GM12878 (cell line): Measurements from ENCODE around the gene KLHDC8A.

Experiments used
- CBFB ChIP-seq: IDR thresholded peaks from 2 replicates; pipeline ENCODE4 v1.6.1; 2016; ENCODE audit warnings: antibody characterized with exemption, low read depth
- CTCF ChIP-seq, 3 experiments: IDR thresholded peaks in 2 of 3; conservative IDR thresholded peaks in 1 of 3; 2 replicates each; pipeline ENCODE4 v1.5.1; 2011; ENCODE audit warnings: low read depth in 3 of 3, low read length in 3 of 3, mild to moderate bottlenecking in 3 of 3, control low read depth in 2 of 3, moderate library complexity in 2 of 3, inconsistent platforms in 1 of 3, mixed read lengths in 1 of 3; ENCODE audit not compliant: control insufficient read depth in 2 of 3, insufficient read depth in 1 of 3; ENCODE audit errors: extremely low read depth in 1 of 3
- MAX ChIP-seq: IDR thresholded peaks from 2 replicates; pipeline ENCODE4 v1.6.1; 2012; ENCODE audit warnings: low read depth, low read length, improper control_type of control experiment
- RUNX3 ChIP-seq: IDR thresholded peaks from 2 replicates; pipeline ENCODE4 v1.6.1; 2012; ENCODE audit warnings: low read length, inconsistent platforms
- ZBED1 ChIP-seq: IDR thresholded peaks from 2 replicates; pipeline ENCODE4 v1.6.1; 2016; ENCODE audit warnings: borderline replicate concordance
- TF ChIP-seq, protein P1 (sequence below): fragments of 450-650 bp; formaldehyde crosslinking; IDR thresholded peaks from 2 replicates; pipeline ENCODE4 v1.4.0; 2020; ENCODE audit warnings: mild to moderate bottlenecking, moderate library complexity
- TF ChIP-seq, protein P2 (sequence below): IDR thresholded peaks from 2 replicates; pipeline ENCODE4 v1.6.1; 2012; ENCODE audit warnings: low read length, inconsistent platforms

GRCh38 chr1:205360891-205361290, 4.2 kb upstream of the KLHDC8A start:
- TF ChIP-seq, protein P1, sequence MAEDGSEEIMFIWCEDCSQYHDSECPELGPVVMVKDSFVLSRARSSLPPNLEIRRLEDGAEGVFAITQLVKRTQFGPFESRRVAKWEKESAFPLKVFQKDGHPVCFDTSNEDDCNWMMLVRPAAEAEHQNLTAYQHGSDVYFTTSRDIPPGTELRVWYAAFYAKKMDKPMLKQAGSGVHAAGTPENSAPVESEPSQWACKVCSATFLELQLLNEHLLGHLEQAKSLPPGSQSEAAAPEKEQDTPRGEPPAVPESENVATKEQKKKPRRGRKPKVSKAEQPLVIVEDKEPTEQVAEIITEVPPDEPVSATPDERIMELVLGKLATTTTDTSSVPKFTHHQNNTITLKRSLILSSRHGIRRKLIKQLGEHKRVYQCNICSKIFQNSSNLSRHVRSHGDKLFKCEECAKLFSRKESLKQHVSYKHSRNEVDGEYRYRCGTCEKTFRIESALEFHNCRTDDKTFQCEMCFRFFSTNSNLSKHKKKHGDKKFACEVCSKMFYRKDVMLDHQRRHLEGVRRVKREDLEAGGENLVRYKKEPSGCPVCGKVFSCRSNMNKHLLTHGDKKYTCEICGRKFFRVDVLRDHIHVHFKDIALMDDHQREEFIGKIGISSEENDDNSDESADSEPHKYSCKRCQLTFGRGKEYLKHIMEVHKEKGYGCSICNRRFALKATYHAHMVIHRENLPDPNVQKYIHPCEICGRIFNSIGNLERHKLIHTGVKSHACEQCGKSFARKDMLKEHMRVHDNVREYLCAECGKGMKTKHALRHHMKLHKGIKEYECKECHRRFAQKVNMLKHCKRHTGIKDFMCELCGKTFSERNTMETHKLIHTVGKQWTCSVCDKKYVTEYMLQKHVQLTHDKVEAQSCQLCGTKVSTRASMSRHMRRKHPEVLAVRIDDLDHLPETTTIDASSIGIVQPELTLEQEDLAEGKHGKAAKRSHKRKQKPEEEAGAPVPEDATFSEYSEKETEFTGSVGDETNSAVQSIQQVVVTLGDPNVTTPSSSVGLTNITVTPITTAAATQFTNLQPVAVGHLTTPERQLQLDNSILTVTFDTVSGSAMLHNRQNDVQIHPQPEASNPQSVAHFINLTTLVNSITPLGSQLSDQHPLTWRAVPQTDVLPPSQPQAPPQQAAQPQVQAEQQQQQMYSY (CRISPR knock-in tag): no peak
- no peak for TF ChIP-seq CTCF (IDR thresholded peaks at IDR 0.05 in 2 of 3, conservative IDR thresholded peaks at IDR 0.05 in 1 of 3; ENCODE audit: control insufficient read depth in 2 of 3, extremely low read depth in 1 of 3, insufficient read depth in 1 of 3, low read depth in 3 of 3, low read length in 3 of 3)
- TF ChIP-seq MAX: no peak
- TF ChIP-seq ZBED1: no peak
- TF ChIP-seq, protein P2, sequence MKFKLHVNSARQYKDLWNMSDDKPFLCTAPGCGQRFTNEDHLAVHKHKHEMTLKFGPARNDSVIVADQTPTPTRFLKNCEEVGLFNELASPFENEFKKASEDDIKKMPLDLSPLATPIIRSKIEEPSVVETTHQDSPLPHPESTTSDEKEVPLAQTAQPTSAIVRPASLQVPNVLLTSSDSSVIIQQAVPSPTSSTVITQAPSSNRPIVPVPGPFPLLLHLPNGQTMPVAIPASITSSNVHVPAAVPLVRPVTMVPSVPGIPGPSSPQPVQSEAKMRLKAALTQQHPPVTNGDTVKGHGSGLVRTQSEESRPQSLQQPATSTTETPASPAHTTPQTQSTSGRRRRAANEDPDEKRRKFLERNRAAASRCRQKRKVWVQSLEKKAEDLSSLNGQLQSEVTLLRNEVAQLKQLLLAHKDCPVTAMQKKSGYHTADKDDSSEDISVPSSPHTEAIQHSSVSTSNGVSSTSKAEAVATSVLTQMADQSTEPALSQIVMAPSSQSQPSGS: no peak
- no peak for TF ChIP-seq CBFB
- TF ChIP-seq RUNX3: no peak
